GM21723 (cell line): ENCODE results near the gene CRISP1.
"Not testable (repeated sequence)": the region's sequence is repeated elsewhere in the genome, so short reads cannot be mapped to it uniquely, and the experiment has no call there.

Source experiments
- ATAC-seq: cut with Tn5 transposase; IDR thresholded peaks from one replicate; pipeline ENCODE4 v1.9.1; 2021; ENCODE audit warnings: mild to moderate bottlenecking, moderate library complexity; ENCODE audit not compliant: unreplicated experiment

The CRISP1 gene, protein sequence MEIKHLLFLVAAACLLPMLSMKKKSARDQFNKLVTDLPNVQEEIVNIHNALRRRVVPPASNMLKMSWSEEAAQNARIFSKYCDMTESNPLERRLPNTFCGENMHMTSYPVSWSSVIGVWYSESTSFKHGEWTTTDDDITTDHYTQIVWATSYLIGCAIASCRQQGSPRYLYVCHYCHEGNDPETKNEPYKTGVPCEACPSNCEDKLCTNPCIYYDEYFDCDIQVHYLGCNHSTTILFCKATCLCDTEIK

DNA sequence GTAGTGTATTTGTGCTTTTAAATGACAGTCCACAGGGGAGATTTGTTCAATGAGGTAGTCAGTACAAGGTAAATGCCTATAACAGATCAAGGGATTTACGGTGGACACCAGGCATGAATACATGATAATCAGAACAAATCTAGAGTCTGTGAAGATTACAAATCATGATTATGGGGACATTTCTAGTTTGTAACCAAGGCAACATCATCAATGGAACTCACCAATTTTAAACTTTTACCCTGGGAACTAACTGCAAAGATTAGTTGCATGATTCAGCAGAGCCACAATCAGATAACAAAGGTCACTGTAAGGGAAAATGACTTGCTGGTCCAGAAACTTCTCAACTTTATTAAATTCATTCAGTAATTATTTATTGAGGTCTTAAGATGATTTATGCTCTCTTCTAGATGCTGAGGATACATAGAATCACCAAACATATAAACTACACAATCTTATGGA is at the start of gene CRISP1:
CRISP1 (minus strand) TSS at position 51 of the 459 bp plus-strand sequence. CDS start 9,135 bp downstream, outside the sequence.
- no peak for ATAC-seq

DNA sequence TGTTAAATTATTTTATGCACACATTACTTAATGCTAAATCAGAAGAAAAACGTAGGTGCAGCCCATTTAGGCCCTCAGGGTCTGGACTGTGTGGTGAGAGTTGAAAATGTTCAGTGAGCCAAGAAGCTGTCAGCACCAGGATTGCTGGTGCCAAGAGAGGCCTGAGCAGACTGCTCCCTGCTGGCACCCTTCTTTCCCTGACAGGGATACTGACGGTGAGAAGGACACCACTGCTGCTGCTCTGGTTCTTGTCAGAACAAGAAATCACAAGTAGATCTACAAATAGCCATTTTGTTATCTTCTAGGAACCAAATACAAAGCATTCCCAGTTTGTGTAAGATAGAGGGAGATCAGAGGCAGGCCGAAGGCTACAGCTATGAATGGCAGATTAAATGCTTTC is 48.7 kb upstream of the CRISP1 start:
- ATAC-seq, result no peak

DNA sequence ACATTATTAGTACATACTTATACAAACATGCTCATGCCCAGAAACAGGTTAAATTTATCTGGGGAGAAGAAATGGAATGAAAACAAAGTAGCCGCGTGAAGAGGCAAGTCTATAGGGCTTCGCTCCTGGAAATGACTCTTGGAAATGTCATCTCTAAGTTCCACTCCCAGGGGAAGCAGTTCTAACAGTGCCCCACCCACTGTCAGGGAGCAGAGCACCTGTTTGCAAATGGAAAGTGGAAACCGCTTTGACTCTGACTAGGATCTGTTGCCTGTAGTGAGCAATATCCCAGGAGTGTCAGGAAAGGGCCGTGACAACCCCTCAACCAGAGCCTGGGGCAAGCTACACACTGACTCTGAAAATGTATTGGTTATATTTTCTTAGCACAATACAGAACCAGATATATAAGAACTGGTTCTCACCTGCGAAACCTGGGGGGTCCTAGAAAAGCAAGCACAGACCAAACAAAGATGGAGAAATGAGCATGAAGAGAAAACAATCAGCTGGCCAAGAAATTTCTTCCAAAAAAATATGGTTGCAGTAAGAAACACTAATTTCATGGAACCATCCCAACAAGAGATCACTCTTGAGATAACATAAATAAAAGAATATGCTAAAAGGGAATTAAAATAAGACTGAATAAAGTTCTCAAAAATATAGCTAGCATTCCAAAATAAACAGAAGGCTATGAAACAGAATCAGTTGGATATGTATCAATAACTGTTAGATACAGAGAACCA is 47.5 kb upstream of the CRISP1 start:
- ATAC-seq, result no peak

DNA sequence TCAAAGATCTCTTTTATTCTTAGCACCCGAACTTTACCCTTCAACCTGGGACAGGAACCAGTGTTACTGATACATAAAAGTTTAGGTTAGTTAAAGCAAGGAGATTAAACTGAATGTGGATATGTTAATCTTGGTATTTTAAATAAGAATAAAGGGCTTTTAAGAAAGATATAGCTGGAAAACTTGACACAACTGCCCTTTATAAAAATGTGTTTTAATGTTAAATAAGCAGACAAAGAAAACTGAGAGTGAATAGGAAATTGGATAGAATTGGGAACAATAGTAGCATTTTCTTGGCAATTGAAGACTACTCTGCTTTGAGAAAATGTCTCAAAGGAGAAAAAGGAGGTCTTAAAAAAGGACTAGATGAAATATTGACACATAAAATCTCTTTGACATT is 45.9 kb upstream of the CRISP1 start:
- ATAC-seq, result no peak

DNA sequence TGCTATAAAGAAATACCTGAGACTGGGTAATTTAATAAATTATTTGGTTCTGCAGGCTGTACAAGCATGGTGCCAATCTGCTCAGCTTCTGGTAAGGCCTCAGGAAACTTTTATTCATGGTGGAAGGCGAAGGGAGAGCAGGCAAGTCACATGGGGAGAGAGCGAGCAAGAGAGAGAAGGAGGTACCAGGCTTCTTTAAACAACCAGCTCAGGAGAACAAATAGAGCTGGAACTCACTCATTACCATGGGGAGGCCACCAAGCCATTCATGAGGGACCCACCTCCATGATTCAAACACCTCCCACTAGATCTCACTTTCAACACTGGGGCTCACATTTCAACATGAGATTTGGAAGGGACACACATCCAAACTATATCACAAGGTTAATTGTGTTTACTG is 44.9 kb upstream of the CRISP1 start:
- no peak for ATAC-seq

DNA sequence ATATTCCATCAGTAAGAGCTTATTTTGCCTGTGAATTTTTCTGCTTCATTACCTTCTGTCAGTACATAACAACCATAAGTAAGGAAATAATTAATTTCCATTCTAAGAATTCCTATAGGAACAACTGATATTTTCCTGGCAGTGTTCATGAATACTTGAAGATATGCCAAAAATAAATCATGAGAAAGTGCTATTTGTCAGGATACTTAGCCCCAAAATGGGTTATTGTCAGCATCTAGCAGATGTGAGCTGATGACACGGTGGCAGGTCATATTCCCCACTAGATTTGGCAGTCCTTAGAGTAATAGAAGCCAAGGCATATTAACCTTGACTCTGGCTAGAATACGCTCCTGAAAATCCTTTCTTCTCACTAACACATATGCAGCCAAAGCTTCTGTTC is 43.2 kb upstream of the CRISP1 start:
- no peak for ATAC-seq

DNA sequence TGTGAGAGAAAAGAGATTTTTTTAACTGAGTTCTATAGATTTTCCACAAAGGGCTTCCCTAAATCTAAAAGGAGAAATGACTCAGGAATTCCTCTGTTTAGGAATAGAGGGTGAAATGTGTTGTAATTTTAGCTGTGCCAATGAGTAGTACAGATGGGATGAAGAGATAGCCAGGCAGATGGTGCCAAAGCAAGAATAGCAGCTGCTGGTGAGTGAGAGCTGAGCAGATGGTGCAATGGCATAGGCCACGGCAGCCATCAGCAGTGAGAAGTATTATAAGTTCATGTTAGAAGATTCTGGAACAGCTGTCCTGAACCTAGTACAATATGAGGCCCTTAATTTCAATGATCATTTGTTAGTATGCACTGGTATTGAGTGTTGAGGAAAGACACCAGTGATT is 40.2 kb upstream of the CRISP1 start:
- no peak for ATAC-seq

DNA sequence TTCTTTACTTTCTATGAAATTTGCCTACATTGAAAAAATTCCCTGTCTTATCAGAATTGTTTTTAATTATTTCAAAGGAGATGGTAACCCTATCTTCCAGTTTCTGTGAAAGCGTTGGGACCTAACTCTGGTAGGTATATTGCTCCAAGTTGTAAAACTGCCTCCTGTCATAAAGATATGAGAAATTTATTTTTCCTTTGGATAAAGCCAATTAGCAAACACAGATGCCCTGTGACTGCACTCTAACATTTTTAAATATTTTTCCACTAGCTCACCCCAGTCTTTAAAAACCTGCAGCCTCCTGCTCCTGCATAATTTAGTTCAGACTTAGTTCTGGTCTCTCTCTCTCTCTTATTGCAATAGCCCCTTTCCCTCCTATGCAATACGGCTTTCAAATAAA is 39.0 kb upstream of the CRISP1 start:
- ATAC-seq, result no peak

DNA sequence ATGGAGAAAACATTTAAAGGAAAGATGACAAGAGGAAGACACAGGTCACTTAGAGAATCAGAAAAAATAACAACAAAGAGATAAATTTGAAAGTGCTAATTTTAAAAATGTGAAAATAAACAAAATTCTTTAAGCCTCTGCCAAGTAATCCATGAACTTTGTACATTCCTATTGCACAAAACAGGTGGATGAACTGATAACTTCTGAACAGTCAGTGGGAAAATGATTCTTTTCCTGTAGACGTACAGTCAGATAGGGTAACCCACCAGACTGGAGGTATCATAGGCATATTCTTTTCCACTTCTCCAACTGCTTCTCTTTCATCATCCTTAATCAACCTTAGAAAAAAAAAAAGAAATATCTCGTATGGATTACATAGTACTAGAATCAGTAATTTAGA is 36.5 kb upstream of the CRISP1 start:
- no peak for ATAC-seq

DNA sequence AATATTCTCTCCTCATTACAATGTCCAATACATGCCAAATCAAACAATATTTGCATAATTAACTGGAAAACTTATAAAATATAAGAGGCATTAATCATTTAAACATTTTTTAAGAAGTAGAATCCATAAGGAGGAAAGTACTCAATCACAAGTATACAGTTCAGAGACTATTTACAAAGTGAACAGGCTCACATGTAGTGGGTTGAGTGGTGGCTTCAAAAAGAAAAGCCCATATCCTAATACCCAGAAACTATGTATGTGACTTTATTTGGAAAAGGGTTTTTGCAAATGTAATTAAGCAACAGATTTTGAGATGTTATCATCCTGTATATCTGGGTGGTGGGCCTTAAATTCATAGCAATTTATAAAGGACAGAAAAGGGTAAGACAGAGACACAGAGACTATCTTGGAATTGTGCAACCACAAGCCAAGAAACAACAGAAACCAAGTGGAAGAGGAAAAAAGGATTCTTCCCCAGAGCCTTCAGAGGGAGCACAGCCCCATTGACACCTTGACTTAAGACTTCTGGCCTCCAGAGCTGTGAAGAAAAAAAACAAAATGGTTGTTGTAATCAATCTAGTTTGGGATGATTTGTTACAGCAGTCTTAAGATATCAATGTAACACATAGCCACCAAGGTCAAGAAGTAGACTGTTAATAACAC is 32.7 kb upstream of the CRISP1 start:
- no peak for ATAC-seq

DNA sequence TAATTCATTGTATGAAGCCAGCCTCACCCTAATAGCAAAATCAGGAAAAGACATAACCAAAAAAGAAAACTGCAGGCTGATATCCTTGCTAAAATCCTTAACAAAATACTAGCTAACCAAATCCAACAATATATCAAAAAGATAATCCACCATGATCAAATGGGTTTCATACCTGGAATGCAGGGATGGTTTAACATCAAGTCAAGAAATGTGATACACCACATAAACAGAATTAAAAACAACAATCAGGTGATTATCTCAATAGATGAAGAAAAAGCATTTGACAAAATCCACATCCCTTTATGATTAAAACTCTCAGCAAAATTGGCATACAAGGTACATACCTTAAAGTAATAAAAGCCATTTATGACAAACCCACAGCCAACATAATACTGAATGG is 29.2 kb upstream of the CRISP1 start:
- ATAC-seq, result not testable (repeated sequence)

DNA sequence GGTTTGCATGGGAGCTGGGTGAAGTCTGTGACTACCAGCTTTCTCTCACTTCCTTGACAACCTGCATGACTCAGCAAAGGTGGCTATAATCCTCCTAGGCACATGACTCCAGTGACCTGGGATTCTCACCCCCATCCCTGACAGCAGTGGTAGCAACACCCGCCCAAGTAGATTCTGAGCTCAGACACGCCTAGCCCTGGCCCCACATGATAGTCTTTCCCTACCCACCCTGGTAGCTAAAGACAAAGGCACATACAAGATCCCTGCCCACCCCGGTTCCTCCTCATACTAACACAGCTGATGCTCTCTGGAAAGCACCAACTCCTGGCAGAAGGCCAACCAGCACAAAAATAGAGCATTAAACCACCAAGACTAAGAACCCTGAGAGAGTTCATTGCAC is 25.9 kb upstream of the CRISP1 start:
- no peak for ATAC-seq

DNA sequence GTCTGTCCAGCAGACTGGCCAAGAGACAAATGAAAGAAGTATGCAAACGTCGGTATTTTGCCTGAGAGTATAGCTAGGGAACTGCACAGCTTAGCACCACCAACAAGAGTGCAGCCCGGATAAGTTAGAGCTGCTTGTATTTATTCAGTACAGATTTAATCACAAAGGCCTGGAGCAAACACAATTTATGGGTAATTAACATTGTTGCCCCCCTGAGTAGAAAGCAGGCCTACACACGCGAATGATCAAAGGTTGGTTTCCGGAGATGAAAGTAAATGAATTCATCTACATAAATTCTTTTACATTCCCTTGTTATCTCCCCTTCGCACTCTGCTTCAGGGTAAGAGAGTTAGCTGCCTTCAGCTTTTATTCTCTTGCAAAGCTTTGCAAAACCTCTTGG is 24.7 kb upstream of the CRISP1 start:
- no peak for ATAC-seq

DNA sequence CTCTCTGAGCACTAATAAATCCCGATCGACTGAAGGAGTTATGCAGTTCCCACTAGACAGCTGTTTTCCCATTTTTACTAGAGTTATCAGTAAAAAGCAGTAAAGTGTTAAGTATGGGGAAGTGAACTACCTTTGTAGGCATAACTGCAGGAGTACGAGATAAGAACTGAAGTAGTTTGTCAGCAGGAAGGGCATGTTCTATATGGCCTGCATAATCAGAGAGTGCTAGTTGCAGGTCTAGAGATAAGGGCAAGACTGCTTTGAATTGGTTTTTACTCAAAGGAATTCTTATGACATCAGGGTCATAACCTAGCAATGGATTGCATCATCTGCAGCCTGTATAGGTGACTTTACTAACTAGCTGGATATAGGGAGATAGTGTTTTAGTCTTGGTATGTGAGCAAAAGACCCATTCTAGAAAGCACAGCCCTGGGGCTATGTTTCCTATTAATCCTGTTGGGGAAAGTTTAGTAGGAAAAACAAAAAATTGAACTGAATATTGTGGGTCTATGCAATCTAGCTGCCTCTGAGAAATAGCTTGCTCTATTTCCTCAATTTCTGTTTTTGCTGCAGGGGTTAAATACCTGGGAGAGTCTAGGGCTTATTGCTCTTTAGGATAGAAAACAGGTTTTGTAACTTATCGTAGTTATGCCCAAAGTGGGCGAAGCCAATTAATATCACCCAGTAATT is 22.6 kb upstream of the CRISP1 start:
- no peak for ATAC-seq

DNA sequence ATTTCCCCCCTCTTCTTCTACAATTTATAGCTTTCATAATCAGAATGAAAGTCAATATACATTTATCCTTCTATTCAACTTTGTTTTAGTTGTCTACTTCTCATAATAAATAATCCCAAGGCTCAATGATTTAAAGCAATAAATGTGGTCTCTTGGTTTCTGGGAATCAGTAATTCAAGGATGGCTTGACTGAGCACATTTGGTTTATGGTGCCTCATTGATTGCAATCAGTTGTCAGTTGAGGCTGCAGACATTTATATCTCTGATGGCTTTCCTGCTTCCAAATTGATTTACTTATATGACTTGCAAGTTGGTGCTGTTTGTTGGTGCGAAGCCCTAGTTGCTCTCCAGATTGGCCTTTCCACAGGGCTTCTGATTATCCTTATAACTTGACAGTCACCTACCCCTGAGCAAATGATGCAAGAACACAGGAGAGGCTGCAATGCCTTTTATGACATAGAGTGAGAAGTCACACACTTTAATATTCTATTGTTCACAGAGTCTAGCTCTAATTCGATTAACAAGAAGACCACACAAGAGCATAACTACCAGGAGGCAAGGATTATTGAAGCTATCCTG is 2.7 kb upstream of the CRISP1 start:
- no peak for ATAC-seq

DNA sequence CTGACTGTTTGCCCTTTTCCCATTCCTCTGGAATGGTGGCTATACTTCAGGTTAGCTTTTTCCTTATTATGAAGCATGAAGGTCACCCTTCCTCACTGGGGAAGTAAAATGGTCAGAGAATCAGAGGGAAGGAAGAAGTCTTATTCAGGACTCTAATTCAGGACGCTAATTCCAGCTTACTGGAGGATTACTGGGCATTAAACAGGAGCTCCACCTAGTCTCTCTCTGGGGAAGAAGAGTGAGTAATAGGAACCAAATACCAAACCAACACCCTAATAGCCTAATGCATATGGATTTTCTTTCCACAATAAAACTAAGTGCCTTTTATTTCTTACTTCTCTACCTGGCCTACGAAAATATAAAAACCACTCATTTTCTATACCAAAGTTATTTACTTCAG is 10.1 kb downstream of the CRISP1 start:
- no peak for ATAC-seq

DNA sequence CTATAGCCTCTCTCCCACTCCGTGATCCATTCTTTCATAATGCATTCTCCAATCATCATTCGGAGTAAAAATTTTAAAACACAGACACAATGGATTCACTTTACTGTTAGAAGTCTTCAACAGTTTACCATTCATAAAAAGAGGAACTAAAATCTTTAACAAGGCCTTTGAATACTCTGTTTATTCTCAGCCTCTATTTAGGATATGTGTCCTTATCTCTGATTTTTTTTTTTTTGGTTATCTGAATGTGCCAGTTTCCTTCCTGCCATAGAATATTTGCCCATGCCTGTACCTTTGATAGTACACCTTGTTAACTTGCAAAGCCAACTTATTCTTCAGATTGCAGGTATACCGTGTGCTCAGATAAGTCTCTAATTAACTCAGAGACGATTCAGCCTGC is 11.1 kb downstream of the CRISP1 start:
- ATAC-seq, result no peak

DNA sequence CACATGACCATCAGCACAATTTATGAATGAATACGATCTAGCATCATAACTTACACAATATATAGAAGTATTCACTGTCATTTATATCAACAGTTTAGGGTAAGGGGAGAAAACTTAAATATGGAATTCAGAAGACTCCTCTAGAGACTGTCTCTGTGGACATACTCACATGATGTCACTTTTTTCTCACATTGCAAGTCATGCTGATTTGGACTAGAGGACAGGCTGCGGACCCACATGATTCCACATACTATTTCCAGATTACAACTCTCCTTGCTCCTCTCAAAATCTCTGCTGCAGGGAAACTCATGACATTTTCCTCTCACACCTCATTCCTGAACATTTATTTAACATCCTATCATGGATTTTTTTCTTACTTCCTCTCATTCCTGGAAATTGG is 13.4 kb downstream of the CRISP1 start:
- no peak for ATAC-seq

DNA sequence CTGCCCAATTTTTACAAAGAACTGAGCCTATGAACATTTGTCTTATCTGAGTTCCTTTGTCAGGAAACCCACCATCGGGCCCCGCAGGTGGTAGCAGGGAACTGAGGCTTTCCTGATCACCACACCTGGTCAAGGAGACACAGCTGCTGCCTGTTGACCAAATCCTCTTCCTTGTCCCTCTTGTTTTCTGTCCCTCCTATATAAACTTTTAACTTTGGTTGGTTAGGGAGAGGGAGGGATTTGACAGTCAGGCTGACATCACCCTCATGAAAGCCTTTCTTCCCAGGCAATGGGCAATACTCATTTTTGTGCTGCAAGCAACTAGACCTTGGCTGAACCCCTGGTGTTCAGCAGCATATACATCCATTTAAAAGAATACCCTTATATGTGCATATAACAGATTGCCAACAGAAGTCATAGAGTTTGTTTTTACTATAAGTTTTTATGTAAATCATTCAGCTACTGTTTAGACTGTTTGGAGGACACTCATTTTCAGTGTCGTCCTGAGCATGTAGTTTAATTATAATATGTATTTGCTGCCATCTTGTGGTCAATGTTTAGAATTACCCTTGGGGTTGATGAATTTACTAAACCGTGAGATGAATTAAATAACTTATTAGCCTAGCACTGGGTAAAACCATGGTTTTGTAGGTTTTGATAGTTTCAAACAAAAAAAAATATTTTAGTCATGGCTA is 17.0 kb downstream of the CRISP1 start:
- peak; percentile 95 for ATAC-seq

DNA sequence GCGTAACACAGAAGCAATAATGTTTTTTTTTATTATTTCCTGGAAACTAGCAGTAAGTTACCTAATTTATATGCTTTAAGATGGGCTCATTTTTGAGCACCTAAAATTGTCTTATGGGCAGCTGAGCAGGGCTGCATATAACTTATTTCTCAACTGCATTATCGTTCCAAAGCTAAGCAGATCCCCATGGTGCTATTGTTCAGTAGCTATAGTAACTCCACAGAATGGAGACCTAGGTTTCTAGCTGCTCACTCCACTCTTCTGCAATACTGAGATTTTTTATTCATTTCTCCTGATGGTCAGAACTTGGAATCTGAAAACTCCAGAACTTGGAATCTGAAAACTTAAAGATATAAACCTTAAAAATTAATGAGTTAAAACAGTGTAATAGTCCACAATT is 18.7 kb downstream of the CRISP1 start:
- no peak for ATAC-seq

DNA sequence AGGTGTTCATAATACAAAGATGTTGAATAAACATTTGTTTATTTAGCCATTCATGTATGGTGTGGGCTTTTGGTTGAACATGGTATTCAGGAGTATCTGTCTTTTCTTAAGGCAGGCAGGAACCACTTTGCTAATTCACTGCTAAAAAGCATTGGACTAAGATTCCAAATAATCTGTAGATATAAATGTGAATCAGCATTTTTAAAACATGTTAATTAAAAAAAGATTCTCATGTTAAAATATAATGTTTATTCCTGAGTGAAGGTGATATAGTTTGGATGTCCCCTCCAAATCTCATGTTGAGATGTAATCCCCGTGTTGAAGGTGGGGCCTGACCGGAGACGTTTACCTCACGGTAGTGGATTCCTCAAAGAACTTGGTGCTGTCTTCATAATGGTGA is 19.3 kb downstream of the CRISP1 start:
- no peak for ATAC-seq
